Measurements from ENCODE around the gene TDRKH.

TDRKH gene

DNA sequence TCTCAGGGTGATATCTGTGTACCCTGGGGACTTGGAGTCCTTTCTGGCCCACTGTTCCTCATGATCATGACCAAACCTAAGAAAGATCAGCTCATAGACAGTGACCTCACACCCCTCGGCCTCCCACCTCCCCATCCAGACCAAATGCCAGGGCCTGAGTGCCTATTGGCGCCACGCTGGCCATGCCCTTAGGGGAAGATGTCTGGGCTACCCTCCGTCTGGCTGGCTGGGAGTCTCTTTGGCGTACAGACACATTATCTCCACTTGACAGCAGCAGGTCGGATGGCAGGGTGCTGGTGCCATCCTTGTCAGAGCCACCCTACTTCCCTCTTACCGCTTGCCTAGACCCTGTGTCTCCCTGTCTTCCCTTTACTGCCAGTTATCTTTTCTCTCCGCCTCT, 32.9 kb upstream of the TDRKH start:
- no peak for FAIRE-seq
- DNase-seq (ENCODE audit: low spot score), result no peak

DNA sequence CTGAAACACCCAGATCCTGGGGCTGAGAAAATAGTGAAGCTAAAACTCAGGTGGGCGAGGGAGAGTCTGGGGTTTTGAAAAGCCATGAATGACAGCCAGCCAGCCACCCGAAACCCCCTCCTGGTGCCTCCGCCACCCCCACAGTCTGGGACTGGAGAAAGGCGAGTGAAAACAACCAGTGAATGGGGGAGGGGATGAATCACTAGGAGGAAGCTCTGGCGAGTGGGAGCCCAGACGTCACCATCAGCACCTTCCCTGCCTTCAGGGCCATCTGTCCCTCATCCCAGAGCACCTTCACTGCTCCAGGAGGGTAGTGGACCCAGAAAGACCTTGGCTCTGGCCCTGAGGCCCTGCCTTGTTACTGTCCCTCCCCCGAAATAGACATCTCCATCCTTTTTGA, 32.1 kb upstream of the TDRKH start:
- FAIRE-seq, result no peak
- no peak for DNase-seq (ENCODE audit: low spot score)

DNA sequence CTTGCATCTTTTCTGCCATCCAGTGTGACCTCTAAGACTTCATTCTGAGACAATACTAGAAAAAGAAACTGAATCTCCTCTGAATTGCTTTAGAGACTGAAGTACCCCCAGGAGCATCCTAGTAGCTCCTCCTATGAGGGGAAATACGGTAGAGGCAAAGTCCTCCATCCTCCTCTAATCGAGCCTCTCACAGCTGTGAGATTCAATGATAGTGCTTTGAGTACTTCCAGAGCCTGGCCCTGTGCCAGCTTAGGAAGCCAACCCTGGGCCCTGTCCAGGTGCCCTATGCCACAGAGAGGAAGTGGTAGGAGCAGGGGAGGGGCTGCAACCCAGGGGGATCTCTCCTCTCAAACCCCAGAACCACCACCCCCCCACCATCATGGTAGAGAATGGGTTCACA, 30.6 kb upstream of the TDRKH start:
- FAIRE-seq, result no peak
- DNase-seq (ENCODE audit: low spot score), result no peak

DNA sequence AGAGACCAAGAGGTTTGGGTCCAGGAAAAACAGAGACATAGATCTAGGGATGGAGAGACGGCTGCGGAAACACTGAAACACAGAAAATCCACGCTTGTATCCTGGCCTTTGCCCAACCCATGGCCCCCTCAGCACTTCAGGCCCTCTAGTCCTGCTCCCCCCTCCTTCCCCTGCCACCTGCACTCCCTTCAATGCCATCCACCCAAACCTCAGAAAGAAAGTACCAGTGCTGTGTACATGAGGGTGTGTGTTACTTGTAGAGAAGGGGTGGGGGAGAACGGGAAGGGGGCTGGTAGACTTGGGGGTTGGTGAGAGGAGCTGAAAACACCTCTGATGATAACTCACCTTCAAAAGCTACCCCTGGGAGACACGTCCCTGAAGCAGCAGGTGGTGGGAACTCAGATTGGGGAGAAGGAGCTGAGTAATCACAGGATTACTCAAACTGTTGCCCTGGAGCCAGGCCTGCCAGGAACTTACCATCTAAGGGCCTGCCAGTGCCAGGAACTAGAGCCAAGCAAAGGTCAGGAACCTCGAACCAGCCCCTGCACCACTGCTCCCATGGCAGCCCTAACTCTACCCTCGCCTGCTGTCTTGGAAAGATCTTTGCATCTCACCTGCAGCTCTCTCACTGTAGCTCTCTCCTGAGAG, 29.8 kb upstream of the TDRKH start:
- no peak for FAIRE-seq

DNA sequence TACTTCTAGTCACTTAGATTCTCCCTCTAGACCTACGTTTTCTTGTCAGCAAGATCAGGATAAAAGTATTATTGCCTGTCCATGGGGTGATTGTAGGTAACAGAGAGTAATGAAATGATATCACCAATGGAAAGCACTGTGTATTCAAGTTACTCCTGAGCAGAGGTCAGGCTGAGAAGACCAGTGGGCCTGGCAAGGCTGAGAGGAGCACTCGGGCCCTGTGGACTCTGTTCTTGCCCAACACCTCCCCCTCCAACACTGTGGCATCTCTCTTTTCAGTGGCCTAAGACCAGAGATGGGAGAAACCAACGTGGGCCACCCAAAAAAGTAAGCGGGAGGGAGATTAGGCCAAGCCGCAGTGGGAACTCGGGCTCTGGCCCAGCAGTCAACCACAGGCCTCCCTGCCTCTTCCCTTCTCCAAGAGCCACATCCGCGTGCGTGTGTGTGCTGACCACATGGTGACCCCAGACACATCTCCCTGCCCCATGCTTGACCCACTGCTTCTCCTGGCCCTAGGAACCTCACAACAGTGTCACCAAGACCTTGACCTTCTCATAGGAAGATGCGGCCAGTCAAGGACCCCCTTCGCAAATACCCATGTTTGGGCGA, 29.0 kb upstream of the TDRKH start:
- DNase-seq (ENCODE audit: low spot score) (no peak), FAIRE-seq (no peak)

More for the DNA sequence above, 29.8 kb upstream of the TDRKH start:
- DNase-seq (ENCODE audit: low spot score), result no peak

DNA sequence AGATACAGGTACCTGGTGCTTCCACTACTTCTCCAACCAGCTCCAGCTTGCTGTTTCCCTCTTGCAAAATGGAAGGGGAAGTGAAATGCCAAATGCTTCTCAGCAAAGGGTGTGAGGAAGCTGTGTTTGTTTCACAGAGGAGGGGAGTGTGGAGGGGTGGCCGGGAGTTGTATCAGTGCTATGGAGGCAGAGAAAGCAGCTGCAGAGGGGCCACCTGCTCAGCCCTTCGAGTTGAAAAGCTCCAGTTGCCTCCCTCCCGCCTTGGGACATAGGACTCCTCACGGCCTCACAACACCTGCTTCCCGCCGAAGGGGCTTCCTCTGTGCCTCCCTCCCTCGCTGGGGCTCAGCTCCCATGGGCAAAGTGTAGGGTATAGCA, 27.0 kb upstream of the TDRKH start:
- FAIRE-seq, result no peak
- DNase-seq (ENCODE audit: low spot score), result no peak

DNA sequence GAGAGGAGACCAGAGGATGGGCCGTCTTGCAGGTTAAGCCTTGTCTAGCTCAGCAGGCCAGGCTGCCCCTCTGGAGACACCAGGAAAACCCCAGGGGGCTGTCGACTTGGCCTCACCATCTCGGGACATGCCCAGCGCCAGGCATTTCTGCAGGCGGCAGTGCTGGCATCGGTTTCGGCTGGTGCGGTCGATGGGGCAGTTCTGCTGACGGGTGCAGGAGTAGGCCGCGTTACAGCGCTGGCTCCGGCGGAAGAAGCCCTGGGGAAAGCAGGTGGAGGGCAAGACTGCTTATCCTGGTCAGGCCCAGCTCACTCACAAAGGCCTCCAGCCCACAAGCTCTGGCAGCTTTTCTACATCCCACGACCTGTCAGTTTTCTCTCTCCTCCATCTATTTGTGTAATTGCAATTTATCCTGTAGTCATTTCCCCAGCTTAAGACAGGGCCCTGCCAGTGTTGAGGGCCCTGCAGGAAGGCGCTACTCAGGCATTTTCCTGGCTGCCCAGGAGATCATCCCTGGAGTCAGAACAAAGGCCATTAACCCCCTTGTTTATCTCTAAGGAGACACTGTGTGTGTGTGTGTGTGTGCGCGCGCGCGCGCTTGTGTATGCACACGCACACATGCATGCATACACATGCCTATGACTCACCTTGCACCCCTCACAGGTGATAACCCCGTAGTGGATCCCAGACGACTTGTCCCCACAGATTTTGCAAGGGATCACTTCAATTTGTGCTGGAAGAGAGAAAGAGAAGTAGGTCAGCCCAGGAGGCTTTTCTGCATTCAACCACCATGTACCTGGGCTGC, 26.4 kb upstream of the TDRKH start:
- DNase-seq (ENCODE audit: low spot score), result no peak
- no peak for FAIRE-seq

DNA sequence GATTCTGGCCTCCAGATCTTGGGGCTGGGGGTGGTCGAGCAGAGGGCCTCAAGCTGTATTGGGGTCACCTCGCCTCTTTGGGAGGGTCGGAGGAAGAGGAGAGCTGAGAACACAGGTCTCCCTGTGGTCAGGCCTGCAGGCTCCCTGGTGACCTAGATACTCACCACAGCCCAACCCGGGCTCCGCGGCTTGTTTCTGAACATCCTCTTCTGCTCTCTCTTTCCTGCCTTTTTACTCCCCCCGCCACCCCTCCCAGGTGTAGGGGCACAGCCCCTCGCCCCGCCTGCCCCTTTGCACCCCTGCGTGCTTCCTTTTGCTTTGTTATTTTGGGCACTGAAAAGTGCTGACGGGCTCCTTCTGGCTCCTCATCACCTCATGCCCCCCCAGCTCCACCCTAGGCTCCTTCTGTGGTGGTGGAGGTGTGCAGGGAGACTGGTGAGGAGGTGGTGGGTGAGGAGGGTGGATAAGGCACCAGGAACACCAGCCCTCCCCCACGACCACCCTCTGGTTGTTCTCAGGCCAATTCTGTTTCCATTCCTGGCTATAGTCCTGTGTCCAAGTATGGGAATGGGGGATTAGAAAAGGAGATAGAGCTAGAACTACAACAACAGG, 25.5 kb upstream of the TDRKH start:
- DNase-seq (ENCODE audit: low spot score) (no peak), FAIRE-seq (no peak)

DNA sequence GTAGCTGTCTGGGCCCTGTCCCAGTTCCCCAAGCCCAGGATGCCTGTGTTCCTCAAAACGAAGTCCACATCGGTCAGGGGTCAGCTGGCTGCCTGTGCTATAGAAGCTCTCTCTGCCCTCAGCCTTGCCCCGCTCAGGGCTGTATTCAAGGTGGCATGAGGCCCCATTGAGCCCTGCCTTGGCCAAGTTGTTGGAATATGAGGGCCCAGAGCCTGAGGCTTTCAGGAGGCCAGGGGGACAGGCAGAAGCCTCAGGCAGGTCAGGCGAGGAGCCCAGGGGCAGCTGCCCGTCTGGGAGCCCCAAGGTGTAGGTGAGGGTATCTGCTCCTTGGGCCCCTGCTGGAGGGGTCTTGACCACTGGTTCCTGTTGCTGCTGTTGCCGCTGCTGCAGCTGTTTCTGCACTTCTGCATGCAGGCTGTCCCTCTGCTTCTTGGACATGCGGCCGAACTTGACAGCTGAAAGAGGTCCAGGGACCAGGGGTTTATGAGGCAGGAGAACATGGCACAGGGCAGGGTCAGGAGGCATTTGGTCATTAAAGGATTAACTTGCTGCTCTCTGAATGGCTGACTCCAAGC, 24.8 kb upstream of the TDRKH start:
- no peak for FAIRE-seq

DNA sequence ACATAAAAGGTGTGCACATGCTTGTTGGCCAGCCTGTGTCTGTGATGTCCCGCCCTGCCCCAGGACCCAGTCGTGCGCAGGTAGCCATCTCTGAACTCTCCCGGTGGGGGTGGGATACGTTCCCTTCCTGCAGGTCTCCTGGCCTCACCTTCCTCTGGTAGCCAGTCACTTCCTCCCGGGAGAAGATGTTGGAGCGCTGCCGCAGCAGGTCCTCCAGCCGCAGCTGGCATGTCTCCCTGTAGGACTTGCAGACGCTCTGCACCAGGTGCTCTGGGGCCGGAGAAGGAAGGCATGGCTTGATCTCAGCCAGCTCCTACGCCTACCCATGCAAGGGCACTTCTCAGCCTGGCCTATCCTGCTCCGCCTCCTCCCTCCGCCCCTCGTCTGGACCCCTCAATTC, 24.1 kb upstream of the TDRKH start:
- DNase-seq (ENCODE audit: low spot score), result no peak
- FAIRE-seq, result no peak

More for the DNA sequence above, 24.8 kb upstream of the TDRKH start:
- no peak for DNase-seq (ENCODE audit: low spot score)

DNA sequence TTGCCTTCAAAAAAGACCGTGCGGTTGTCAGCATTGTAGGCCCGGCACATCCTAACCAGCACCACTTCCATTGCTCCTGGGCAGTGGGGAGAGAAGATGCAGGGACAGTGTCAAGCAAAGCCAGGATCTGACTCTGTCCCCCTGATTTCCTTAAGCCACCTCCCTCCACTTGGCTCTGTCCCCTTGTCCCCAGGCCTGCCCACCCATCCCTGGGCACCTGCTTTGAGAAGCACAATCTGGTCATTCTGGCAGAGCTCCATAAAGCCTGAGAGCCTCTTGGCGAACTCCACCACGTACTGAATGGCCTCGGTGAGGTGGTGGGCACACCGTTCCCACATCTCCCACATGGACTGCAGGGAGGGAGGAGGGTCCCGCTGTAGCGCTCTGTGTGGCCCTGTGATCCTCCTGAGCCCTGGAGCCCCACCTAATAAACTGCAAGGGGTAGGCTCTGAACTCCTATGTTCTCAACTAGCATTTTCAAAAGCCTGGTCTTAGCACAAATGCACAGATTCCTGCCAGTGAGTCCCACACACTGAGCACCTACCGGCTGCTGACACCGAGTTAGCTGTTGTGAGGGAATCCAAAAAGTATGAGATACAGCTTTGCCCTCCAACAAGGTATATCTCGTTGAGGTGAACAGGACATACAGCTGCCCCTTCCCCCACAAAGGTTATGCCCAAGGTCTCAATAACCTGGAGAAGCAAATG, 23.1 kb upstream of the TDRKH start:
- no peak for FAIRE-seq
- DNase-seq (ENCODE audit: low spot score), result no peak

DNA sequence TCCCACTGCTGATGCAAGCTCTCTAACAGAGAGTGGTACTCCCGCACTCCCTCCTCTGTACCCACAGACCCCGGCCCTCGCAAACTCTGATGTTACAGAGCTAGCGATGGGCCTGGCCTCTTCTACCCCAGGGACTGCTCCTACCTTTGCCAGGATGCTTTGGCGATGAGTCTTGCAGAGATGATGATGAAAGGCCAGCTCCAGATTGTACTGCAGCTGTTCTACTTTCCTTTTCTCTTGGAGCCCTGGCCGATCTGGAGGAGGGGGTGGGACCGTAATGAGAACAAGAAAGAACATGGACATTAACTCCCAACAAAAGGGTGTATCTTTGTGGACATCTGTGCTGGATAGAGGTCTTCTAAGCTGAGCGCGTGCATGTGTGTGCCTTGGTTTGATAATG, 20.9 kb upstream of the TDRKH start:
- FAIRE-seq (no peak), DNase-seq (ENCODE audit: low spot score) (peak; percentile 26)

DNA sequence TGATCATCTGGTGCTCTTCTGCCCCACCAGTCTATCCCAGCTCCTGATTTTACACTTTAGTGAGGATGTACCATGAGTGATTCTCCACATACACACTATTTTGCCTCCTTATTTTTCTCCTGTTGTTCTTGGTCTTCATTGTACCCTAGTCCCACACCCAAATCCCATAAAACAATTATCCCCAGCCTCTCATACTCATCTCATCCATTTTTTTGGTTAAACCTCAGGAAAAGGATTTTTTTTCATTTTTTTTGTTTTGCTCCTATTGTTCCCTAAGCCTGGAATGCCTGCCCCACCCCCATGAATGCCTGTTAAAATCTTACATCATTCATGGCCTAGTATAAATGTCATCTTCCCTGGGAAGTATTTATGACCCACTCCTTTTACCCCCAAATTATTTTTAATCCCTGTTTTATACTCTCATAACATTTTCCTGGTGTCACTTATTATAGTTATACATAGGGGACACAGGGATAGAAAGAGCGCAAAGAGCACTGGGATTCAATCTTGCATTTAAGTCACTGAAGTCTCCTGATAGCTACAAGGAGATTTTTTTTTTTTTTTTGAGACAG, 19.8 kb upstream of the TDRKH start:
- DNase-seq (ENCODE audit: low spot score) (no peak), FAIRE-seq (no peak)

DNA sequence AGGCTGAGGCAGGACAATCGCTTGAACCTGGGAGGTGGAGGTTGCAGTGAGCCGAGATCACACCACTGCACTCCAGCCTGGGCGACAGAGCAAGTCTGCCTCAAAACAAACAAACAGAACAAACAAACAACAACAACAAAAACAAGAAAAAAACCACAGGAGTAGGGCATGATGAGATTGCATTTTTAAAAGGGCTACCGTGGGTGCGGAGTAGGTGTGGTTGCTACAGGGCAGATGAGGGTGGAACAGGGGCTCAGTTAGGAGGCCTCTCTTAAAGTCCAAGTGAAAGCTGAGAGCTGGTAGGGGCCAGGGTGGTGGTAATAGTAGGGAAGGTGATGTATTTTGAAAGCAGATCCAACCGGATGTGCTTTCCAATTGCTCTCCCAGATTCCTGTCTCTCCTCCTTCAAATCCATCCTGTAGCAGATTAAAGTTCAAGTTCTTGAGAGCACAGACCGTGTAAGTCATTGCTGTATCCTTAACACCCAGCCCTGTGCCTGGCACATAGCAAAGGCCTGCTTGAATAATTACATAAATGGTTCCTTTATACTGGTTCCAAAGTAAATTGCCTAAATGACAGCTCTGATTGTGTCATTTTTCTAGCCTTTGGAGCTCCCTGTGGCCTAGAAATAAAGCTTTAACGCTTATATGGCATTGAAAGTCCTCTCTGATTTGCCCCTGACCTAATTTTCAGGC, 19.1 kb upstream of the TDRKH start:
- no peak for DNase-seq (ENCODE audit: low spot score)
- FAIRE-seq, result no peak

DNA sequence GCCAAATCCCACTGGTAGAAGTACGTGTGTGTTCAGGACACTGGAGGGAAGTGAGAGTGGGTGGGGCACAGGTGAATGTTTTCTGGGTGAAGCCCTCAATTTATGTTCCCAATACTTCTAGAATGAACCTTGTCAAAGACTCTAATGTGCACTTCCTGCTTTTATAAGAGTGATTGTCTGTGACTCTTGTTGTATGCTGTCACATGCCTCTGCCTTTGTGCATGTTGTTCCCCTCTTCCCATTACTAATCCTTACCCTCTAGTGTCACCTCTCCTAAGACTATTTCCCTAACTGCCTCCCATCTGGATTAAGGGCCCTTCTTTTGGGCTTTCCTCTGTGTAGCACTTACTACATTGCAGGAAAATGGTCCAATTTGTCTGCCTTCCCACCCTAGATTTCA, 17.5 kb upstream of the TDRKH start:
- FAIRE-seq, result peak; percentile 17
- no peak for DNase-seq (ENCODE audit: low spot score)

DNA sequence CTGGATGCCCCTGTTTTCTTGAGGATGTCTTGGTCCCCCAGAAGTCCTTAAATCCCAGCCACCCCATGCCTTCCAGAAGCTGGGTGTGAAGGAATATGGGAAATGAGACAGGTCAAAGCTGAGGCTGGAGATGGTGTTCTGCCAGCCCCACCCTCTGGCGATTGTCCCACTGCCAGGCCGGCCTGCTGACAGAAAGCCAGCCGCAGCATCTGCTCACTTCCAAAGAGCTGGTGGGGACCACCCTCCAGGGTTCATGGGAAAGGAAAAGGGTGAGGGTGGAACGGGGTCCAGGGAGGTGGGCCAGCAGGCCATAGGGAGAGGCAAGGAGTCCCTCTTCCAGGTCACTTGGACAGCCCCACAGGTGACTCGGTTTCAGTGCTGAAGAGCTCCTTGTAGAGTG, 16.8 kb upstream of the TDRKH start:
- no peak for FAIRE-seq
- no peak for DNase-seq (ENCODE audit: low spot score)

DNA sequence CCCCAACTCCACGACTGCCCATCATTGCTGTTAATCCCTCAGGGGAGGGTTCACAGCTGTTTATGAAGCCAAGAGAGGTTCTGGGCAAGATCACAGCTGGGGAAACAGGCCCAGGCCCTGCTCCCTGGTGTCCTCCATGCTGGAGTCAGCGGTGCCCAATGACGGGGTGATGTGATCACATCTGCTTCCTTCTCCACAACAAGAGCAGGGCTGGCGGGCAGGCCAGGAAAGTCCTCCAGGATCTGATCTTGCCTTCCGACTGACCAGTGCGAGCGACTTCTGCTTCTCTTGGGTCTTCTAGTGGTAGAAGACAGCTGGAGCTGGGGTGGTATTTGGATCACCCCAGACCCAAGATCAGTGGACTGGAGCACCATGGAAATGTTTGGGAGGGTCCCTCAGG, 15.9 kb upstream of the TDRKH start:
- FAIRE-seq (no peak), DNase-seq (ENCODE audit: low spot score) (no peak)

DNA sequence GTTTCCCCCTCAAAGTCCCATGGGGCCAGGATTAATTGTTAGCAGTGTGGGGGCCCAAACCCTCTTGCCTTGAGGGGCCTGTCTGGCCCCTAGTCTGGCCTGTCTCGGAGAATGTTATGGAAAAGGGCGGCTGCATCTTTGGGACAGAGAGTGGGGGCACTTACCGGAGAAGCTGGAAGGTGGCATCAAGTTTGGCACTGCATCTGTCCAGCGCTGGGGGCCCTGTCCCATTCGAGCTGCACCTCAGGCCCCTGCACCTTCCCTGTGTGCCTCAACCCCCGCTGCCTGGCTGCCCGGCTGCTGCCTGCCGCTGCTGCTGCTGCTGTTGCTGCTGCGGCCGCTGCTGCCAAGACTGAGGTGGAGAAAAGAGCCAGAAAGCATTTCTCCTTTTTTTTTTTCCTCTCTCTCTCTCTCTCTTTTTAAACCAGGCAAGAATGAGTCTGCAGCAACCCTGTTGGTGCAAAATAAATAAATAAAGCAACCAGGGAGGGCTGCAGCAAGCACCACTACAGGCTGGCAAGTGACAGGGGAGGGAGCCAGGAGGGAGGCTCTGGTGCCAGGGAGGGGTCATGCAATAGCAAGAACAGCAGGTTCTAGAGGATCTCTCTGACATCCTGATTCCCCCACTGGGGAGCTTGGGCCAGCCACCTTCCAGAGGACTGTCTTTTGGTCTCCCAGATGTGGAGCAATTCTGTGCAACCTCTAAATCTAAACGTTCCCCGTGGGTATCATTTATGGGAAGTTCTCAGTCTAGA, 14.9 kb upstream of the TDRKH start, which contains the start of gene LINGO4:
Gene LINGO4, minus strand, starts transcription at position 354 of the 755 bp plus-strand sequence. CDS start 2,715 bp downstream, outside the sequence.
- no peak for FAIRE-seq

DNA sequence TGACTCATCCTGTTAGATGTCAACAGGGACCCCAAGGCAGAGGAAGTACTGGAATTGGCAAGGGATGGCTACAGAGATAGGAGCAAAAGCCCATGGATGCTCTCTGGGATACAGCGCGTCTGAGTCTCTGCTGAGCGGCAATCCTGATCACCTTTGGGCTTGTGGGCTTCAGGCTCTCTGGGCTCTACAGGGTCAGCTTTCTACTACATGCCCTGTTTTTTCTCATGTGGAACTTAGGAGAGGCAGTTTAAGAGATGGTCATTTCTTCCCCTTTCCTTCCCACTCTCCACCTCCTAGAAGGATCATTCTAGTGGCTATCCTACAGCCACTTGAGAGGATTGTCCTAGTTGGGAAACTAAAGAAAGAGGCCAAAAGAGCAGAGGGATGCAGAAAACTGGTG, 13.6 kb upstream of the TDRKH start:
- FAIRE-seq, result no peak
- no peak for DNase-seq (ENCODE audit: low spot score)

More for the DNA sequence above, 14.9 kb upstream of the TDRKH start, which contains the start of gene LINGO4:
- no peak for DNase-seq (ENCODE audit: low spot score)

Data from urothelium cell line (cell line).